ENCODE data around the gene ARFIP1.

ARFIP1 gene

GRCh38 chr4:152956650-152957436 is 177.1 kb downstream of the ARFIP1 start:
- TF ChIP-seq FOXP2 (optimal IDR thresholded peaks at IDR 0.05; ENCODE audit: borderline replicate concordance, extremely low read depth, extremely low read length, insufficient read depth) (no peak), POLR2AphosphoS5 (IDR thresholded peaks at IDR 0.05; ENCODE audit: low read depth, low read length) (no peak), SIN3A (IDR thresholded peaks at IDR 0.05; ENCODE audit: borderline replicate concordance, insufficient read depth, low read length) (no peak), TAF1 (IDR thresholded peaks at IDR 0.05; ENCODE audit: borderline replicate concordance, insufficient read depth, low read length) (no peak), REST (IDR thresholded peaks at IDR 0.05; ENCODE audit: insufficient read depth in 1 of 2, low read depth in 2 of 2, low read length in 2 of 2) (no peak)

- TF ChIP-seq POLR2AphosphoS5 (IDR thresholded peaks at IDR 0.05; ENCODE audit: low read depth, low read length), result no peak
- no peak for TF ChIP-seq TAF1 (IDR thresholded peaks at IDR 0.05; ENCODE audit: borderline replicate concordance, insufficient read depth, low read length)
- no peak for TF ChIP-seq REST (IDR thresholded peaks at IDR 0.05; ENCODE audit: insufficient read depth in 1 of 2, low read depth in 2 of 2, low read length in 2 of 2)
- TF ChIP-seq SIN3A (IDR thresholded peaks at IDR 0.05; ENCODE audit: borderline replicate concordance, insufficient read depth, low read length), result no peak
- no peak for TF ChIP-seq FOXP2 (optimal IDR thresholded peaks at IDR 0.05; ENCODE audit: borderline replicate concordance, extremely low read depth, extremely low read length, insufficient read depth)
Observed at GRCh38 chr4:152957437-152958171, 177.8 kb downstream of the ARFIP1 start.

- TF ChIP-seq FOXP2 (optimal IDR thresholded peaks at IDR 0.05; ENCODE audit: borderline replicate concordance, extremely low read depth, extremely low read length, insufficient read depth) (no peak), POLR2AphosphoS5 (IDR thresholded peaks at IDR 0.05; ENCODE audit: low read depth, low read length) (no peak), SIN3A (IDR thresholded peaks at IDR 0.05; ENCODE audit: borderline replicate concordance, insufficient read depth, low read length) (no peak), REST (IDR thresholded peaks at IDR 0.05; ENCODE audit: insufficient read depth in 1 of 2, low read depth in 2 of 2, low read length in 2 of 2) (no peak), TAF1 (IDR thresholded peaks at IDR 0.05; ENCODE audit: borderline replicate concordance, insufficient read depth, low read length) (no peak)
Observed at GRCh38 chr4:152959080-152959479, 179.3 kb downstream of the ARFIP1 start.

GRCh38 chr4:152960082-152960481 is 180.3 kb downstream of the ARFIP1 start:
- TF ChIP-seq SIN3A (IDR thresholded peaks at IDR 0.05; ENCODE audit: borderline replicate concordance, insufficient read depth, low read length) (no peak), REST (IDR thresholded peaks at IDR 0.05; ENCODE audit: insufficient read depth in 1 of 2, low read depth in 2 of 2, low read length in 2 of 2) (no peak), FOXP2 (optimal IDR thresholded peaks at IDR 0.05; ENCODE audit: borderline replicate concordance, extremely low read depth, extremely low read length, insufficient read depth) (no peak), TAF1 (IDR thresholded peaks at IDR 0.05; ENCODE audit: borderline replicate concordance, insufficient read depth, low read length) (no peak), POLR2AphosphoS5 (IDR thresholded peaks at IDR 0.05; ENCODE audit: low read depth, low read length) (no peak)

All from PFSK-1 (cell line).